Uterus (tissue), 4 donors: ENCODE results near the gene CNTN6. TPM values are rescaled to one million over a fixed set of nuclear protein-coding genes. Genes with fewer than 3 reads are reported as not detected.

ENCODE experiments used
- DNase-seq, 2 donors: peaks; one replicate each; pipeline ENCODE4 v3.0.0-alpha.2; 2019 to 2020
- H3K27ac ChIP-seq, 2 donors: fragments of 200-600 bp; sonication (generic); 1 replicate in 1 of 2; 2 replicates in 1 of 2; pipeline ENCODE4 v1.5.1; 2016 to 2018
- H3K27me3 ChIP-seq, 2 donors: fragments of 200-600 bp; sonication (generic); one replicate each; pipeline ENCODE4 v1.5.1; 2018 to 2019; ENCODE audit warnings: control low read depth in 1 of 2
- H3K36me3 ChIP-seq, 2 donors: fragments of 200-600 bp; sonication (generic); one replicate each; pipeline ENCODE4 v1.5.1; 2019; ENCODE audit warnings: control low read depth in 1 of 2
- H3K4me1 ChIP-seq, 2 donors: fragments of 200-600 bp; sonication (generic); one replicate each; pipeline ENCODE4 v1.5.1; 2018 to 2019; ENCODE audit warnings: control low read depth in 1 of 2
- H3K4me3 ChIP-seq, 2 donors: fragments of 200-600 bp; sonication (generic); 1 replicate in 1 of 2; 2 replicates in 1 of 2; pipeline ENCODE4 v1.5.1; 2018 to 2019; ENCODE audit warnings: mild to moderate bottlenecking in 1 of 2
- H3K9me3 ChIP-seq, 2 donors: fragments of 200-600 bp; sonication (generic); one replicate each; pipeline ENCODE4 v1.5.1; 2019; ENCODE audit warnings: control low read depth in 1 of 2
- CTCF ChIP-seq, 4 experiments: fragments of 200-600 bp in 2 of 4; fragments of 450-650 bp in 2 of 4; sonication (generic) in 2 of 4; IDR thresholded peaks; one replicate each; pipeline ENCODE4 v1.5.1; 2016 to 2019; ENCODE audit warnings: antibody characterized with exemption in 4 of 4, mild to moderate bottlenecking in 2 of 4, moderate library complexity in 1 of 4
- POLR2A ChIP-seq, 2 donors: fragments of 450-650 bp; IDR thresholded peaks; one replicate each; pipeline ENCODE4 v1.6.1; 2016; ENCODE audit warnings: antibody characterized with exemption in 2 of 2, mild to moderate bottlenecking in 1 of 2, moderate library complexity in 1 of 2
- intact Hi-C: fragments of 100-400 bp; cut with DNase I; formaldehyde crosslinking; loops from one replicate; pipeline ENCODE4 v1.15.1; 2023; ENCODE audit warnings: low total_unique reads
- total RNA-seq, 4 donors: library from RNA; depleted of rRNA in 3 of 4; stranded (reverse); fragments of >200 nt in 3 of 4; gene quantifications; one replicate each; pipeline versions ENCODE4 v1.1.0 to v1.2.4, GENCODE V29; 2014 to 2023
- donor health status: DM: yes; HTN: yes; CAD: no.

CNTN6 gene
- total RNA-seq, 4 donors from 2014 or later = 0.21 to 2.7 TPM; not detected in 2

GRCh38 chr3:1350885-1351284 lies 258.1 kb downstream of the CNTN6 start:
- Histone ChIP-seq H3K4me1 (no peaks in the 10 kb centered on the region), H3K27ac (no peak overlapping the region), H3K36me3 (no peaks in the 10 kb centered on the region), H3K4me3 (no peak overlapping the region), H3K9me3 (no peaks in the 10 kb centered on the region), H3K27me3 (no peaks in the 10 kb centered on the region)
- DNase-seq = no peak
- TF ChIP-seq CTCF (IDR thresholded peaks at IDR 0.05) (no peak), POLR2A (IDR thresholded peaks at IDR 0.05) (no peak)
- intact Hi-C loops = no loop called here

GRCh38 chr3:1355691-1356090 lies 262.9 kb downstream of the CNTN6 start:
- H3K36me3 ChIP-seq = no peaks in the 10 kb centered on the region
- no peak overlapping the region for H3K4me3 ChIP-seq
- TF ChIP-seq CTCF (IDR thresholded peaks at IDR 0.05) (no peak), POLR2A (IDR thresholded peaks at IDR 0.05) (no peak)
- no peak for DNase-seq
- H3K4me1 ChIP-seq = no peaks in the 10 kb centered on the region
- intact Hi-C loops = no loop called here
- H3K27me3 ChIP-seq = no peaks in the 10 kb centered on the region
- H3K9me3 ChIP-seq = no peaks in the 10 kb centered on the region
- H3K27ac ChIP-seq = no peak overlapping the region

GRCh38 chr3:1356101-1356500 lies 263.3 kb downstream of the CNTN6 start:
- no peak overlapping the region for H3K27ac ChIP-seq
- H3K4me3 ChIP-seq = no peak overlapping the region
- intact Hi-C loops = no loop called here
- H3K4me1 ChIP-seq = no peaks in the 10 kb centered on the region
- DNase-seq = no peak
- TF ChIP-seq POLR2A (IDR thresholded peaks at IDR 0.05) = no peak
- no peak for TF ChIP-seq CTCF (IDR thresholded peaks at IDR 0.05)
- H3K9me3 ChIP-seq = no peaks in the 10 kb centered on the region
- H3K36me3 ChIP-seq = no peaks in the 10 kb centered on the region
- H3K27me3 ChIP-seq = no peaks in the 10 kb centered on the region

GRCh38 chr3:1365528-1365927 lies 272.7 kb downstream of the CNTN6 start:
- DNase-seq = no peak
- no peaks in the 10 kb centered on the region for H3K4me1 ChIP-seq
- H3K9me3 ChIP-seq = no peaks in the 10 kb centered on the region
- intact Hi-C loops = no loop called here
- H3K36me3 ChIP-seq = no peaks in the 10 kb centered on the region
- no peak for TF ChIP-seq POLR2A (IDR thresholded peaks at IDR 0.05)
- TF ChIP-seq CTCF (IDR thresholded peaks at IDR 0.05) = no peak
- no peak overlapping the region for H3K27ac ChIP-seq
- H3K4me3 ChIP-seq = no peak overlapping the region
- H3K27me3 ChIP-seq = no peaks in the 10 kb centered on the region

- Histone ChIP-seq H3K4me3 (no peak overlapping the region), H3K36me3 (no peaks in the 10 kb centered on the region), H3K27me3 (no peaks in the 10 kb centered on the region), H3K4me1 (no peaks in the 10 kb centered on the region), H3K9me3 (no peaks in the 10 kb centered on the region), H3K27ac (no peak overlapping the region)
- no peak for DNase-seq
- intact Hi-C loops = no loop called here
- TF ChIP-seq CTCF (IDR thresholded peaks at IDR 0.05) (no peak), POLR2A (IDR thresholded peaks at IDR 0.05) (no peak)
Observed at GRCh38 chr3:1374471-1374870, 281.6 kb downstream of the CNTN6 start.
